Stimulated activated effector memory CD8-positive, alpha-beta T cell treated with anti-CD3 and anti-CD28 coated beads, Interleukin-12 subunit alpha, Interleukin-12 subunit beta, amount 100 ng/mL, for 72 hours (primary cell): ENCODE measurements around the gene ST7.

Source experiments
- ATAC-seq: fragments of 150-1000 bp; cut with Tn5 transposase; 2 replicates; pipeline ENCODE4 v1.10.0; 2021
- DNase-seq, 2 donors: peaks; one replicate each; pipeline ENCODE4 v3.0.0; 2021 to 2022; ENCODE audit warnings: low spot score in 2 of 2
- H3K27ac Mint-ChIP-seq: one replicate; pipeline ENCODE4 v1.8.0; 2022; ENCODE audit warnings: mild to moderate bottlenecking, mixed read lengths
- H3K36me3 Mint-ChIP-seq: one replicate; pipeline ENCODE4 v1.8.0; 2022; ENCODE audit warnings: mild to moderate bottlenecking, mixed read lengths
- H3K4me1 Mint-ChIP-seq: one replicate; pipeline ENCODE4 v1.8.0; 2022; ENCODE audit warnings: mixed read lengths
- H3K4me3 Mint-ChIP-seq: one replicate; pipeline ENCODE4 v1.8.0; 2022; ENCODE audit warnings: mild to moderate bottlenecking, mixed read lengths
- H3K9me3 Mint-ChIP-seq: one replicate; pipeline ENCODE4 v1.8.0; 2022; ENCODE audit warnings: mixed read lengths

Gene ST7

DNA sequence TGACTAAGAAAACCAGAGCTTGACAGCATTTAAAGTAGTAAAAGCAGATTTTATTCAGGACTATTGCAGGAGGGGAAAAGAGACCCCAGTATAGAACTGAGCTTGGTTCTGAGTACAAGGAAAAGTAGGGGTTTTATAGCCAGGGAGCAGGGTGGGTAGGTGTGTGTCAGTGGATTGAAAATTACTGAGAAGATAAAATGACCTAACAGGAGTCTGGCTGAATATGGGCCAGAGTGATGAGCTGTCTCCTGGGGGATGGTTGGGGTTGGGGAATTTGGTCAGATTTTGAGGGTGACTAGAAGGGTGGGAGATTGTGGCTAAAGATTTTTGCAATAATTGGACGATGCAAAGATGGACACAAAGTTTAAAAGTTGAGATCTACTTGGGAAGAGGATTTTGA, 114.0 kb downstream of the ST7 start:
- Mint-ChIP-seq H3K4me1 (peaks cover 10% of the 10 kb centered on the region), H3K36me3 (no peaks in the 10 kb centered on the region), H3K9me3 (no peaks in the 10 kb centered on the region), H3K4me3 (no peak overlapping the region), H3K27ac (no peak overlapping the region)
- DNase-seq, result no peak
- no peak for ATAC-seq

DNA sequence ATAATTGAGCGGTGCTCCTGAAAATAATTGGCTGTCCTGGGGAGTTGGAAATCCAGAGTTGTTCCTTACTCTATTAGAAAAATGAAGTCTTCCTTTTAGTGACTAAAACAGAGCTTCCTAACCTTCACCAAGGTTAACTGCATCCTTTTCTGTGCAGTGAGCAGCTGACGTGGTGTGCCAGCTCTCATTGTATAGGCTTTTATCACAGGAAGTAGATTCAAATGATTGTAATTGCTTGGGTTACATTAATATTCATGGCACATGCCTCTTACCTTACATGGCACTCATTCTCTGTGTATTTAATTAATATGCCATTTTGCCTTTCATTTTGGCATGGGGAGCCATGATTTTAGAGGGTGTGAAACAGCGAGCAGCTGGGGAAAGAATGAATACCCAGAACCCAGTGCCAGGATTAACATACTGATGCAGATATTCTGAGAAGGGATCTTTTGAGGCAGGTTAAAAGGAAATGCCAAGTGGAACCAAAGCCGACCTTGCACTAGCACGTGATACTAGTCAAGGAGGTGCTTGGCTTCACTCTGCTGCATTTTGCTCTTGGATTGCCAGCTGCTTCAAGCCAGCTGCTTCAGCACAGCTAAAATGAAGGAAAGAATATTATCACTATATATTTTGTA, 115.3 kb downstream of the ST7 start:
- H3K9me3 Mint-ChIP-seq, result no peaks in the 10 kb centered on the region
- H3K4me3 Mint-ChIP-seq, result no peak overlapping the region
- ATAC-seq (no peak), DNase-seq (no peak)
- peaks cover 10% of the 10 kb centered on the region for H3K4me1 Mint-ChIP-seq
- H3K27ac Mint-ChIP-seq, result no peak overlapping the region
- no peaks in the 10 kb centered on the region for H3K36me3 Mint-ChIP-seq

DNA sequence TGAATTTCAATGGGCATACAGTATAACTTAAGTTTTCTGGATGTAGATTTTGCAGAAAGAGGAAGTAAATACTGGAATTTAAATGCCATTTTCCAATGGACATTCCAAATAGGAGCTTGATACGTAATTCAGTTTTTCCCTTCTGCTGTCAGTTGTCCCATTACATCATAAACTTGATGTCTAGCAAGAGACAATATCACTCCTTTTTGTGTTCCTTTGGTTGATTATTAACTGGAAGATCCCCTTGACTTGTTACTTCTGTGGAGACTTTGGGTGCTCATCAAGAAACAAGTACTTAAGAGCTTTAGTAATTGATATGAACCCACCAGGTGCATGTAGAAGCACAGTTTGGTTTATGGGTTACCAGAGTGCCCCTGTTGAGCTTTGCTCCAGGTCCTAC, 116.1 kb downstream of the ST7 start:
- no peak for DNase-seq
- no peaks in the 10 kb centered on the region for H3K36me3 Mint-ChIP-seq
- no peak overlapping the region for H3K27ac Mint-ChIP-seq
- no peak overlapping the region for H3K4me3 Mint-ChIP-seq
- ATAC-seq, result no peak
- no peaks in the 10 kb centered on the region for H3K9me3 Mint-ChIP-seq
- peaks cover 10% of the 10 kb centered on the region for H3K4me1 Mint-ChIP-seq

DNA sequence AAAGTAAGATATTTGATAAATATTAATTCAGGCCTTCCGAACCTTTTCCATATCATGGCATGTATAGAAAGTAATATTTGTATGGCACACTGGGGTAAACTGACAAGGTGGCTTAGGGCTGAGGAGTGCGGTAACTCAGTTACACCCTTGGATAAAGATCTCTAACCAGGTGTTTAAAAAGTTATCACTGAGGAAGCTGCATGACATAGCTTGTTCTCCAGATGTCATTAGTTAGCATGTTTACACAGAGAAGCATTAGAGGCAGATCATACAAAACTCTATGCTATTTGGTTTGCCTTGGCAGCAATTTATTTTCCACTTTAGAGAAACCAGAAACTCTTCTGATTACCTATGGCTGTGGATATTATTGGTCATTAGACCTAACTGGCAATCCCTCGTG, 118.2 kb downstream of the ST7 start:
- ATAC-seq (no peak), DNase-seq (no peak)
- no peak overlapping the region for H3K4me3 Mint-ChIP-seq
- H3K4me1 Mint-ChIP-seq, result peaks cover 10% of the 10 kb centered on the region
- H3K36me3 Mint-ChIP-seq, result no peaks in the 10 kb centered on the region
- no peaks in the 10 kb centered on the region for H3K9me3 Mint-ChIP-seq
- H3K27ac Mint-ChIP-seq, result no peak overlapping the region

DNA sequence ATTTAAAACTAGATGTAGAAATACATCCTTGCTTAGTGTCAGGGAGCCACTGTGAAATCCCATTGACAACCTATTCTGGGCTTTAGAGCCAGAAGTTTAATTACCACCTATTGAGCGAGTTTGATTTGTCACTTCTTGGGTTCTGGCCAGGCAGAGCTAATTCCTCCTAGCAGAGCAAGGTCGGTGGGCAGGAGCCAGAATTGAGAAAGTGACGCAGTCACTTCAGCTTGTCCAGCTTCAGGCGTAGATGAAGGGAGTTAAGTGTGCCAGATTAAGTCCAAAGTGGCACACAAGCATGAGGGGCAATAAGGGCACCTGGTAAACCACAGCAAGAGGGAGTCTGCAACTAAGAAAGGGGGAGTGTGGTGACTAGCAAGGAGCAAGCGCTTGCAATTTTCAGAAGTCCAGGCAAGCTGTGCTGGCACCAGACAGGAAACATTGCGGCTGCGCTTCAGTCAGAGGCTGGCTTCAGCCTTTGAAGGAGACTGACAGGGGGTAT, 119.4 kb downstream of the ST7 start:
- Mint-ChIP-seq H3K4me1 (peaks cover under 1% of the 10 kb centered on the region), H3K4me3 (no peak overlapping the region), H3K9me3 (no peaks in the 10 kb centered on the region), H3K27ac (no peak overlapping the region), H3K36me3 (no peaks in the 10 kb centered on the region)
- no peak for ATAC-seq
- DNase-seq, result no peak

DNA sequence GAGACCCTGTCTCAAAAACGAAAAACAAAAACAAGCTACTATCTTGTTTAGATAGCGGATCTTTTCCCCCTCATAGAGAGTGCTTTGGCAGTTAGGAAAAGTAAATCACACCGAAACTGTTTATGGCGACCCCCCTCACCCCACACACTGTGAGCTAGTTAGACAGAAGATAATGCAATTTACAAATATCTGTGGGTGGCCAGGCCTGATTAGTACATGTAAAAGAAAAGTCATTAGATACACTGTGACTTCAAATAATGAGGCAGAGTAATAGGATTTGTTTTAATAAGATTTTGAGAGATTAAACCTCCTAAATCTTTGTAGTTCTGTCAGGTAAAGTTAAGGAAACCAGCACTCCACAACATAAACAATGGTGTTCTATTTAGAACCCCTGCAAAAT, 121.1 kb downstream of the ST7 start:
- H3K36me3 Mint-ChIP-seq, result no peaks in the 10 kb centered on the region

DNA sequence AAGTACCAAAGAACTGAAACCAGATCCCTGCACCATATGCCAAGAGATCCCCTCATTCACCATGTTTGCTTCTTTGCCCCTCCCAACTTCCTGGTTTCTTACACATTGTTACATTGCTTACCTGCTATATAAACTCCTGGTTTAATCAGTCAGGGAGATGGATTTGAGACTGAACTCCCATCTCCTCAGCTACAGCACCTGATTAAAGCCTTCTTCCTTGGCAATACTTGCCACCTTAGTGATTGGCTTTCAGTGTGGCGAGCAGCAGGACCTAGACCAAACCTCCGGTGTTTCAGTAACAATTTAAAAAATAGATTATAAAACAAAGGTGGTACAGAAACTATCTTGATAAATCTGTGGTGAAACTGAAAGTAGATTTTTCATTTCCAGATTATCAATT, 122.6 kb downstream of the ST7 start:
- ATAC-seq (no peak), DNase-seq (no peak)
- Mint-ChIP-seq H3K36me3 (no peaks in the 10 kb centered on the region), H3K4me1 (no peaks in the 10 kb centered on the region), H3K9me3 (no peaks in the 10 kb centered on the region), H3K27ac (no peak overlapping the region), H3K4me3 (no peak overlapping the region)

More for the DNA sequence above, 121.1 kb downstream of the ST7 start:
- no peak overlapping the region for H3K27ac Mint-ChIP-seq
- H3K4me1 Mint-ChIP-seq, result no peaks in the 10 kb centered on the region
- H3K4me3 Mint-ChIP-seq, result no peak overlapping the region
- DNase-seq (no peak), ATAC-seq (no peak)
- H3K9me3 Mint-ChIP-seq, result no peaks in the 10 kb centered on the region

DNA sequence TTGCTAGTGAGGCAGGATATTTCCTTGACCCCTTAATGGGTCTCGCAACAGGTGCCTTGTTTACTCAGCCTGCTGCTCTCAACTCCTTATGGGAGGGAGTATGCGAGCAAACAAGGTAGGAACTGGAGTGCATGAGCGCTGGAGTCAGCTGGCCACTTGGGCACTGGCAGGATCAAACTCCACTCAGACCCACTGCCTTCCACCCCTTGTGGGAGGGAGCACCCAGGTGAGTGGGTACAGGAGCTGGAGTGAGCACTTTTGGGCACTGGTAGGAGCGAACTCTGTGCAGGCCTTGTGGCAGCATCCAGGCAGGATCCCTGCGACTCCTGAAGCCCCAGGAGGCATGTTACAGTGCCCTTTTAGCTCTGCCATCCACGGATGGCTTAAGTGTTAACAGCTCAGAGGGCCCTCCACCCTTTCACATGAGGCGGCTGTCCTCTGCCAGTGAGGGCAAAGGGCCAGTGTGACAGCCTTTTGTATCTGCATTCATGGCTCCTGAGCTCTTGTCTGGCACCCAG, 123.2 kb downstream of the ST7 start:
- ATAC-seq, result no peak
- DNase-seq, result no peak
- Mint-ChIP-seq H3K4me3 (no peak overlapping the region), H3K27ac (no peak overlapping the region), H3K4me1 (no peaks in the 10 kb centered on the region), H3K36me3 (no peaks in the 10 kb centered on the region), H3K9me3 (no peaks in the 10 kb centered on the region)

DNA sequence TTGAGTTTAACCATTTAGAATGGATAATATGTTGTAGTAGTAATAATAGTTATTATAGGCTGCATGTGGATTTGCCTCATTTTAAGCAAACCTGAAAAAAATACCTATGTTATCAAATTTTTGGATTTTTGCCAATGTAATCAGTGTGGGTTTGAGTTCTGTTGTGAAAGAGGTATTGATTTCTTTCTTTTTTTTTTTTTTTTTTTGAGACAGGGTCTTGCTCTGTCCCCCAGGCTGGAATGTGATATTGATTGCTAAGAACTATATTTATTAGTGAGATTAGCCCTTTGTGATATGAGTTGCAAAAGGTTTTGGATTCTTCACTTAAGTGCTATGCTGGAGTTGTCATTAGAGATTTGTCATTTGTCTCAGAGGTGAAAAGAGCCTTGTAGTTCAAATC, 124.4 kb downstream of the ST7 start:
- Mint-ChIP-seq H3K9me3 (no peaks in the 10 kb centered on the region), H3K4me1 (no peaks in the 10 kb centered on the region), H3K4me3 (no peak overlapping the region), H3K27ac (no peak overlapping the region), H3K36me3 (no peaks in the 10 kb centered on the region)
- DNase-seq (no peak), ATAC-seq (no peak)

DNA sequence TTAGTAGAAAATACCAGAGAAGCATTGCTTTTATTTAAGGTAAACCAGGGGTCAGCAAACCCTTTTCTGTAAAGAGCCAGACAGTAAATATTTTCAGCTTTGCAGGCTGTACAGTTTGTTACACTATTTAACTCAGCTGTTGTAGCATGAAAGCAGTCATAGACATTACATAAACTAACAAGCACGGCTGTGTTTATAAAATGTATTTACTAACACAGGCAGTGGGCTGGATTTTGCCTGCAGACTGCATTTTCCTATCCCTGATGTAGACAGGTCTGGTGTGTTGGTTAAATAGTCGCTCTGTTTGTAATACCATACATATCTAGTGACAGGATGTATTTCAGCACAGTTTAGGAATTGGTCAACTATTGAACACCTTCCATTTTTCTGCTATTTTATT, 129.3 kb downstream of the ST7 start:
- no peak overlapping the region for H3K4me3 Mint-ChIP-seq
- no peaks in the 10 kb centered on the region for H3K9me3 Mint-ChIP-seq
- H3K27ac Mint-ChIP-seq, result no peak overlapping the region
- DNase-seq (no peak), ATAC-seq (no peak)
- H3K36me3 Mint-ChIP-seq, result no peaks in the 10 kb centered on the region
- peaks cover 9% of the 10 kb centered on the region for H3K4me1 Mint-ChIP-seq

DNA sequence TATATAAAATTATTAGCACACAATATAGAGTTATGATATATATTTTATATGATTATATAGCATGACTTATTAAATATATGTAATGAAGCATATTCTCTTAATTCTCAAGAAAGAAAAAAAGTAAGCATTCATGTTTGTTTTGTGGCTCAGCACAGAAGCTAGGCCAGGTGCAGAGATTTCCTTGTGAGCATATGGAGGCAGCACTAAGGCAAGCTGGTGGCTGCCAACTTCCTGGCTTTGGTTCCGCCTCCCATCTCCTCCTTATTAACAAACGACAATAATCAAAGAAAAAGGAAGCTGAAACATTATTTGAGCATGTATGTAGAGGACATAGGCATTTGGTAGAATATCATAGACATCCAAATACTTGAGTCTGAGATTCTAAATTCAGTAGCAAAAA, 130.3 kb downstream of the ST7 start:
- H3K27ac Mint-ChIP-seq, result no peak overlapping the region
- peaks cover 16% of the 10 kb centered on the region for H3K4me1 Mint-ChIP-seq
- no peaks in the 10 kb centered on the region for H3K9me3 Mint-ChIP-seq
- ATAC-seq (no peak), DNase-seq (no peak)
- H3K36me3 Mint-ChIP-seq, result no peaks in the 10 kb centered on the region
- H3K4me3 Mint-ChIP-seq, result no peak overlapping the region

DNA sequence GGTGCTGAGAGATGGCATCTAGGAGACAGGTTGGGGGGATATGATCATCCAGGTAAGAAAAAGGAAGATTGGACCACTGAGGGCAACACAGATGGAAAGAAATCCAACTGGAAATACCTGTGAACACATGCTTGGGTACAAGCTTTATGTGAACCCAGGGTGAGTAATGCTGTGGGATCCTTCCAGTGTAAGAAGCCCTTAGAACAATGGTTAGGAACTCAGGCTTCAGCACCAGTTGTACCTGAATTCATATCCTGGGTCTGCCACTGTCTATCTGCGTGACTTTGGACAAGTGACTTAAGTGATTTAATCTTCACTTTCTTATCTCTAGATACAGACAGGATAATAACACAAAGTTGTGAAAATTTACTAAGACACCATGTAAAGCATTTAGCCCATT, 131.0 kb downstream of the ST7 start:
- DNase-seq (no peak), ATAC-seq (no peak)
- Mint-ChIP-seq H3K4me3 (no peak overlapping the region), H3K36me3 (no peaks in the 10 kb centered on the region), H3K27ac (no peak overlapping the region), H3K4me1 (peaks cover 16% of the 10 kb centered on the region), H3K9me3 (no peaks in the 10 kb centered on the region)

DNA sequence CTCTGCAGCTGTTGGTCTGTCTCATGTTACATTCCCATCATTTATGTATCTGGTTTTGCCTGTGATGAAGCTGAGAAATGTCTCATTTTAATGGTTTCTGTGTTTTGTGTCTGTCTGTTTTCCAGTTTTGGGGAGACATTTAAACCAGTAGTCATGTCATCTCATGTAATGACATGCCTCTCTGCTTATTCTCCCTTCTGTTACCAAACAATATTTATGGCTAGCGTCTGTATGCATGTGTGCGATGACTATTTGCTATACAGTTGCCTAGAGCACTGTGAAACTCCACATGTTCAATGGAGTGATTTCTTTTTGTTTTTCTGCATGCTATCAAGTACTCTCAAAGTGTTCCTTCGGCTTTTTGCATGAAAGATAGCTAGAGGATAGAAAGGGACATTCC, 132.0 kb downstream of the ST7 start:
- DNase-seq (no peak), ATAC-seq (no peak)
- Mint-ChIP-seq H3K27ac (no peak overlapping the region), H3K36me3 (no peaks in the 10 kb centered on the region), H3K4me3 (no peak overlapping the region), H3K9me3 (no peaks in the 10 kb centered on the region), H3K4me1 (peaks cover 16% of the 10 kb centered on the region)

DNA sequence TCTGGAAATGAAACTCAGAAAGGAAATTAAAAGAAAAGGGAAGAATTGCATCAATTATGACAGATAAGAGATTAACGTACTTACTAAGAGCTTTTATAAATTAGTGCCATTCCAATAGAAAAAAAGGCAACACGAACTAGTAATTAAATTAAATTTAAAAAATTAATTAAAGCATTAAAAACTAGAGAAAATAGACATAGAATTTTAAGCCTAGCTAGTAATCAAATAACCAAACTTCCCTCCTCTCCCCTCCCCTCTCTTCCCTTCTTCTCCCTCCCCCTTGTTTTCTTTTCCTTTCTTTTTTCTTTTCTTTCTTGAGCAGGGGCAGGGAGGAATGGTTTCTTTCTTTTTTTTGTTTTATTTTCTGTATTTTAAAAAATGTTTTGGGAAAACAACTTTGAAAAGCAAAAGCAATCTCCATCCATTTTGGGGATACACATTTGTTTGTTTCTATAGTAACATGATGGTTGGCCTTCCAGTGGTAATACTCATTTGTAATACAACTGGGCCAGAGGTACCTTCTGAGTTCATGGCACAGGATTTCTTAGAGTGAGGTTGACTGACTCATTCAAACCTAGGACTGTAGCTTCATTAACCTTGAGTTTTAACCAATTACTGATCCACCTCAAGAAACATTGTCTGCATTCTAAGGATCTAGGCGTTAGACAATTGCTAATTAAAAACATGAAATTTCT, 132.6 kb downstream of the ST7 start:
- no peaks in the 10 kb centered on the region for H3K36me3 Mint-ChIP-seq
- DNase-seq (no peak), ATAC-seq (peak; percentile 65)
- H3K9me3 Mint-ChIP-seq, result no peaks in the 10 kb centered on the region
- no peak overlapping the region for H3K4me3 Mint-ChIP-seq
- H3K4me1 Mint-ChIP-seq, result peaks cover 16% of the 10 kb centered on the region
- H3K27ac Mint-ChIP-seq, result no peak overlapping the region

DNA sequence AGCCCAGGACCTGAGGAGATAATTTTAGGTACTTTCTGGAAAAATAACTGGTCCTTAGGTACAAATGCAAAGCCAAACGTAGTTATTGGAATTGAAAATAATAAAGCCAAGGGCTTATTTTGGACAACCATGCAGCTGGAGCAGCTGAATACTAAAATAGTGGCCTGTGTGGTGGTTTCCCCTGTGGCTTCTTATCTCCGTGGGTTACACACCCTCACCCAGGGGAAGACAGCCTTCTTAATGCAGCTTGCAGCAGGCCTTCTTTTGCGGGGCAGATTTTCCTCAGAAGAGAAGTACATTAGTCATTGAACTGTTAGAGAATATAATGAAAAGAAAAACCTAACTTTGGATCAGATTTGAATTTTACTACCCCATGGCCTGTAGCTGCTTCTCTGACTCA, 133.5 kb downstream of the ST7 start:
- Mint-ChIP-seq H3K4me3 (no peak overlapping the region), H3K27ac (no peak overlapping the region), H3K9me3 (no peaks in the 10 kb centered on the region), H3K36me3 (no peaks in the 10 kb centered on the region), H3K4me1 (peaks cover 16% of the 10 kb centered on the region)
- DNase-seq (no peak), ATAC-seq (no peak)

DNA sequence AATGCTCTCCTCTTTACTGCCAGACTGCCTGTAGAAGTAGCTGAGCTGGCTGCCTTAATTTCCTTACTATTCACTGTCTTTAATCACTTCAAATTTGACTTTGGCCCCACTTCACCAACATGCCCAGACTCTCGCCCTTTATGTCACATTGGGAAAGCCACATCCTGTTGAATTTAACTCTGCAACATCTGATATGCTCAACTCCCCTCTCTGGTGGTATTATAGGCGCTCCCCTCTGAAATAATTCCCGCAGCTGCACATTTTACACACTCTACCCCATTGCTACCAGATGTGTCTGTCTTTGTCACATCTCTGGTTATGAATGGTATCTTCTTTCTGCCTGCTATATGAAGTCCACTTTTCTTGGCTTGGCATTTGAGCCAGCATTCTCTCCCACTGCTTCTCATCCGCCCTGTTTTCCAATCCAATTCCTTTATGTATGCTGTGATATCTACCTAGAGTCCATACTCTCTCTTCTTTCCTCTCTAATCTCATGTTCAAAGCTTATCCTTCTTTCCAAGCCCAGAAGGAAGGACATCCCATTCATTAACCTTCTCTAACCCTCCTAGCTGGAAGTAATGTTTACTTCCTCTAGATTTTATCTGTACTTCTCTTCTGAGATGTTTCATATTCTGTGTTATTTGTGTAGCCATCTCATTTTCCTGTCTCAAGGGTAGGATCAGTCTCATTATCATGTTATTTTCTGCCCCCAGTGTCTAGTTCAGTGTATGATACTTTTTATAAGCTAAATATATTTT, 134.5 kb downstream of the ST7 start:
- Mint-ChIP-seq H3K36me3 (no peaks in the 10 kb centered on the region), H3K4me1 (peaks cover 16% of the 10 kb centered on the region), H3K4me3 (no peak overlapping the region), H3K9me3 (no peaks in the 10 kb centered on the region), H3K27ac (no peak overlapping the region)
- DNase-seq, result no peak
- no peak for ATAC-seq
